Ureter (tissue), 1 donor: ENCODE results near the gene FADS3. TPM values are rescaled to one million over a fixed set of nuclear protein-coding genes. Genes with fewer than 3 reads are reported as not detected.

Experiments used
- DNase-seq: peaks from one replicate; pipeline ENCODE4 v3.0.0-alpha.2; 2020; ENCODE audit warnings: low spot score
- total RNA-seq: library from RNA; stranded (reverse); gene quantifications from one replicate; pipeline ENCODE4 v1.2.4, GENCODE V29; 2023
- donor health status: DM: yes; HTN: yes; CAD: no.

FADS3 gene
- total RNA-seq, 1 donor from 2014 or later: 31.1 TPM

DNA sequence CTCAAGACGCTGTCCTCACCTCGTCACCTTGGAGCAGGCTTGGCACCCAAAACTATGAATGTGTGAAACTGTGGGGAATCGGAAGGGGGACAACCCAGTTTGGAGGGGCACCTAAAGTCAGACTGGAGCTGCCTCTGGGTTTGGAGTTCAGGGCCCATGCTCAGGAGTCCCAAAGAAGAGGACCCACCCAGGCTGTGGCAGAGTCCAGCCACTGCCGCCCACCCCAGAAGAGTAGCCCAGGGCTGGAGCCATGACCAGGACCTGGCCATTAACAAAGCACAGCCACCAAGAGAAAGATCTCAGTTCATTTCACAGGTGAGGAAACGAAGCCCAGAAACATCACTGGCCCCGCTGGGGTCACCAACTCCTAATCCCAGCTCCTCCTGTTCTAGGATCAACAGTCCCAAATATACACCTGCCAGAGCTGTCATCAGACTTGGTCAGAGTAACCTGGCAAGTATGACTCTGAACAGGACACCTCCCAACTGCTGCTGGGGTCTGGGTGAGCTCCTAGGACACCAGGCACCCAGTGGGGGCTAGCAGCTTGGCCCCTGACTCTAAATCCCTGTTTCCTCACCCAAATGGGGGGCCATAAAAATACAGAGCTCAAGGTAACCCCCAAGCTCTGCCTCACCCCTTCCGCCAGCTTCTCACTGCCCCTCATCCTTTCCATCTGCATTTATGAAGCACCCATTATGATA is 23.3 kb upstream of the FADS3 start:
- peak; percentile 42 for DNase-seq

DNA sequence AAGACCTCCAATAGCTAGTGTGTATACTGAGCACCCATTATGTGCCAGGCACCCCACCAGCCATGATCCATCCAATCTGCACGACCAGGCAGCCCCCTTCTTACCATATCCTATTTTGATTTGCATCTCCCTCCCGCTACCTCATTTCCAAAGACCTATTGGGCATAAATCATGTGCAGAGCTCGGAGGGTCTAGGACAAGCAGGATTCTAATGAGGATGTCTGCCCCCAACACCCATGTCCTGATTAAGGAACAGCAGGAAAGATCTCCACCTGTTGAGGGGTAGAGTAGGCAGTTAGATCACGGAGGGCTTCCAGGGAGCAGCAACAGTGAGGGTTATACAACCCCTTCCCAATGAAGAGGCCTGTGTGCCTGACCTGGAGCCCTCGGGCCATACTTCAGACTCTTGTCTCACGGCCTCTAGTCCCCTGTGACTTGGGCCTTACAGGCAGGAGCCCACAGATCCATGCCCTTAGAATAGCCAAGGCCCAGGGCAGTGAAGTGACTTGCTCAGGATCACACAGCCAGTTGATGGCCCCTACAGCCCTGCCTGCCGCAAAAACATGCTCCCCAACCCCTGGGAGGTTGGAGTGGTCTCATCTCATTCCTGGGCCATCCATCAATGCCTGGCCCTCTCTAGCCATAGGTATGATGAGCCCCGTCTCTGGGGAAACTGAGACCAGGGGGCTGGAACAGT is 22.5 kb upstream of the FADS3 start:
- peak; percentile 36 for DNase-seq

DNA sequence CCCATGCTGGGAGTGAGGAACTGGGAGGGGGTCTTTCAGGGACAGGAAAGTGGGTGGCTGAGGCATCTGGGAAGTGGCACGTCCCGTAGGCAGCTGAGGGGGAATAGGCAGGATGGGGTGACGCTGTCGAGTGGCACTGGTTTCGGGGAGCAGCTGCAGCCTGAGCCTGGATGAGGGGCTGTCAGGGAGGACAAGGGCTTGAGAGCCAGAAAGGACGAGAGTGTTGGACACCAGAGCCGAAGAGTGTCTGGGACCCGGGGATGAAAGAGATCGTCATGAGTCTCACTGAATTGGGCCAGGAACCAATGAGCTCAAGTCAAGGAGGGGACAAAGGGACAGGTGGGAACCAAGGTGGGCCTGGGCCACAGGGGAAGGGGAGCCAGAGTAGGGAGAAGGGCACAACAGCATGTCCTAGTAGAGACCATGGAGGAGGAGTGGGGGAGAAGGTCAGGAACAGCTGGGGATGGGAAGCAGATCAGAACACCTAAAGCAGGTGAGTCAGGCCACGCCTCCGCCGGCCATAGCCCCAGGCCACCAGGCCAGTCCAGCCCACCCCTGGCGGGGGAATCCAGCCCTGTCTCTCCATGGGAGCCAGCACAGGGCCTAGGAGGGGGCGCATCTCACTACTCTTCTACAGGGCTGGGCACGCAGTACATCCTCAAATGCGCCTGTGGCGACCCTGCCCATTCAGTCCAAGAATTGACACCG is 21.8 kb upstream of the FADS3 start:
- peak; percentile 37 for DNase-seq

DNA sequence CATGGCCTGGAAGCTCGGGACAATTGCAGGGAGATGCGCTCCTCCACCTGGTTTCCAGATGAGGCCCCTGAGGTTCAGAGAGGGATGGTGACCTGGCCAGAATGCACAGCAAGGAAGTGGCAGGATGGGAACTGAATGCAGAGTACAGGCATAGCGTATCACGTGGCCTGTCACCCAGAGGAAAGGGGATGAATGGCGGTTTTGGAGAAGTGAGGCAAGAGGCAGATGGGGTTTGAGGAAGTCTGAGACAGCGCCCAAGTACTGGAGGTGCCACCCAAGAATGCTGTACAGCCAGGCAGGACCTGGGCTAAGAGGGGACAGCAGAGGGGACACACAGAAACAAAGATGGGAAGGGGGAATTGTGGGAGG is 21.2 kb upstream of the FADS3 start:
- no peak for DNase-seq

DNA sequence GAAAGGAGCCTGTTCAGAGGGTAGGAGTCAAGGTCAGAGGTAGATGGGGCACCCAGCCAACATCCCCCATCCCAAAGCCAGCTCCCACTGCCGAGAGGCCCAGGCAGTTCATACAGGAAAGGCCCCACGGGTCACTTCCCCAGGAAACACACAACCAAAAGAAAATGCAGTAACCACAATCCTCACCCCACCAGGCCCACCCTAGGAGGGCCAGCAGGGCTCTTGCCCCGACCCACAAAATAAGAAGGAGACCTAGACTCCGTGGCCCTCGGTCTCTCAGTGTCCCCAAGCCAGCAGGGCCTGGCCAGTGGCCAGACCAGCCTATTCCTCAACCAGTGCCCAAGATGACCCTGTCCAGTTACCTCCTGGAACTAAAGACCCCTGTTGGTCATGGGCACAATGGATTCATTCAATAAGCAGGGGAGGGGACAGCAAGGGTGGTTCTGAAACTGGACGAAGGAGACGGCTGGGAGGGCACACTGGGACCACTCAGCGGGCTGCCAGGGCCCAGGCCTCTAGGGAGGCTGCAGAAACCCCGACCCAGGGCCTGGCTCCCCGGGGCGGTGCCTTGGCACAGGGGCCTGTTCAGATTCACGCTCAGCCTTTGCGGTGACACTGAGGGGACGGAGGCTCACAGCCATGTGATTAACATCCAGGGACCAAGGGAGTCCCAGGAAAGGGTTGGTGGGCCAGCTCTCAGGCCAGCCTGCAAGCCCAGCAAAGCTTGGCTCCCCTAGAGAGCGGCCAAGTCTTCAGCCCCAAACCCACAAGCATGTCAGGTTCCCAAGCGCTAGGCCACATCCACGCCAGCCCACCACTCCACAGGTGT is 20.6 kb upstream of the FADS3 start:
- DNase-seq: no peak

DNA sequence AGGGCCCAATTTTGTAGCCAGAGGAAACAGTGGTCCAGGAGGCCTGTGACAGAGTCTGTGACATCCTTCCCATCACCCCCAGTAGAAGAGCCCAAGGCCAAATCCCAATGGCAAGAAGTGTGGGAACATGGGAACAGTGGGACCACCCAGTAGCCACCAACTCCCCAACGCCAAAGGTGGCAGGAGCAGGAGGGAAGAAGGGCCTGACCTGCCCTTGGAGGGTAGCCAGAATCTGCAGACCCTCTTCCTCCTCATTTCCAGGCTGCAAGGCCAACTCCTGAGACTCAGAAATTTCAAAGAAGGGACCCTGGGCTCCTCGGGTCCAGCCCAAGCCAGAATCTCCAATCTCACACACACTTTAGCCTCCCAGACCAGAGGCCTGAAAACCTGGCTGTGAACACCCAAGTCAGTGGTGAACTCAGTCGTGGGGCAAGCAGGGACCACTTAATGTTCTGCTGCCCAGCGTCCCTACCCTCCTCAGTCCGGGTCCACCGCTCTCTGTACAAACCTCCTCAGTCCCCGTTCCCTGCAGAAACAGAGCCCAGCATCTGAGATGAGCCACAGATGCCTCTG is 19.9 kb upstream of the FADS3 start:
- DNase-seq: no peak

DNA sequence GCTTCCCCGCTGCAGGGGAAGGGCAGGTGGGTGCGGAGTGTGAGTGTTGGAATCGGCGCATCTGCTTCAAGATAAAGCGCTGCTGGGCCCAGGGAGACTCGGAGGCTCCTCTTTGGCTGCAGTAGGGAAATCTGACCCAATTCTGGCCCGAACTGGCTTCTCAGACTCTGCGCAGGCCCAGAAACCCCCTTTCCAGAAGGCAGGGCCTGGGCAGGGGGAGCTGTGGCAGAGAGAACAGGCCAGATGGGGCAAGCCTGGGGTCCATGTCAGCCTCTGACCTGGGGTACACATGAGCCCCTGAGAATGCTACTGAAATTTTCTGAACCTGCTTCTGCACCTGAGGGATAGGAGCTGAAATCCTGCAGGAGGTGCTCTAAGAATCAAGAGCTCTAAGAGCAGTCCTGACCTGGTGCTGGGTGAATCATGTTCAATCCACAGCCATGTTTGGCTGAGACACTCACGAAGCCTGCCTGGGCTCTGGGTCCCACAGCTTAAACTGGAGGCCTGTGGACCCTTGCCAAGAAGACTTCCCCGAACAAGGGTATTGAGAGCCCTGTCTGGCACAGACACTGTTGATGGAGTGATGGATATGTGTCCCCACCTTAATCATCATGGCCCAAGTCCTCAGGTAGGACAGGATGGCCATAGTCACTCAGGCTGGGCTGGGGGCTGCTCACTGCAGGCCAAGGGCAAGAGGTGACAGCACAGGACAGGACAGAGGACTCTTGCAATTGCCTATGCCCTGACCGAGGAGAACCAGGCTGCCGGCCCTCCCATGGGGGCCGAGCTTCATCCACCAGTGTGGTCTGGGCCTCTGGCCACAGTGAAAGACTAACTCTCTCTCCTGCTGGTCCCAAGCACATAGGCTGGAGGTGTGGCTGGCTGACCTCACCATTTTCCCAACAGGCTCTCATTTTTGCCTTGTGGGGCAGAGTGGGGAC is 19.1 kb upstream of the FADS3 start:
- no peak for DNase-seq

DNA sequence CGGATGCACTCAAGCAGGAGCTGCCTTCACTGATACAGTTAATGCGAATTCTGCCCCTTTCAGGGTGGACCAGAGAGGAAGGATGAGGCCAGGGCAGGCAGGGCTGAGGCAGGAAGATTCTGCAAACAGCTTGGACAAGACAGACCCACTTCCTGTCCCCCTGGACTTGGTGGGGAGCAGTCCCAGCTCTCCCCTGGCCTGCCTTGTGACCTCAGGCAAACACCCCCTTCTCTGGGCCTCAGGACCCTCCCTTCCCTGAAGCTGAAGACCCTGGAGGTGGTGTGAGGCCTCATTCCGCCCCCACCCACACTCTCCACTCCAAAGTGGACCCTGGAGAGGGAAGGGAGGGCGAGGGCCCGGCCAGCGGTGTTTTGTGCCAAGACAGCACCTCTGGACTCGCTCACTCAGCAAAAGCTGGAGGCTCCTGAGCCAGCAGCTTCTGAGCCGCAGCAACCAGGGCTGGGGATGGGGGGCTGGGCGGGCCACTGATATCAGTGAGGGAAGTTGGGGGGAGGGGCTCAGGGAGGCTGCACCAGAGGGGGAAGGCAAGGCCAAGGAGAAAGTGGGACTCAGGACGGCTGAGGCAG is 17.5 kb upstream of the FADS3 start:
- no peak for DNase-seq

DNA sequence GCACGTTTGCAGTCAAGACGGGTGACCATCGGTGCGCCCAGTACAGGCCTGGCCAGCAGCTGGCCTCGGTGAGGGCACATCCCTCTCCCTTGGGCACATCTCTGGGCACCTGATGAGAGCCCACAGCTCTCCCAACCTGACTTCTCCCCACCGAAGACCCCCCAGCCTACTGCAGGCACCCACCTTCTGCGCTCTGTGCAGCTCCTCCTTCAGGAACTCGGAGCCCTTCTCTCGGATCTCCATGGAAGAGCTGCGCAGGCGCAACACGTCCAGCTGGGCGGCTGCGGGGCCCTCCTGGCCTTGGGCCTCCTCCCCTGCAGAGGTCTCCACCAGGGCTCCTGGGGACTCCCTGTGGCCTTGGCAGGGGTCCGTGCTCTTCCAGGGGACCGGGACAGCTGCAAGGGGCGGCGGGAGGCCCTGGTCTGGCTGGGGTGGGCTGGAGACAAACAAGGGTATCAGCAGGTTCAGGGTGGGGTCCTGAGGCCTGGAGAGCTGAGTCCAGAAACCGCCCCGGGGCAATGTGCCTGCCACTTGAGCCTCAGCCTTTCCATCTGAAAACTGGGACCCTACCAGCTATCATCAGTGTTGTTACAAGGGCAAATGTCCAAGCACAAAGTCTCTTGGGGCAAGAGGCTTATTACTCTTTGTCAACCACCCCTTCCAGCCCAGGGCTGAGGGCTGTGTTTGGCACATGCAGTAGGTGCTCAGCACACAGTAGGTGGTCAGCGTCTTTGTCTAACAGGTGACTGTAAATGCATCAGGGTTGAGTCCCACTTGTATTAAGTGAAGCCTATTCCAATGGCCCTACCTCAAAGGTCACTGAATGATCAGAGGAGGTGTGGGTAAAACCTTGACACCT is 16.8 kb upstream of the FADS3 start:
- no peak for DNase-seq

DNA sequence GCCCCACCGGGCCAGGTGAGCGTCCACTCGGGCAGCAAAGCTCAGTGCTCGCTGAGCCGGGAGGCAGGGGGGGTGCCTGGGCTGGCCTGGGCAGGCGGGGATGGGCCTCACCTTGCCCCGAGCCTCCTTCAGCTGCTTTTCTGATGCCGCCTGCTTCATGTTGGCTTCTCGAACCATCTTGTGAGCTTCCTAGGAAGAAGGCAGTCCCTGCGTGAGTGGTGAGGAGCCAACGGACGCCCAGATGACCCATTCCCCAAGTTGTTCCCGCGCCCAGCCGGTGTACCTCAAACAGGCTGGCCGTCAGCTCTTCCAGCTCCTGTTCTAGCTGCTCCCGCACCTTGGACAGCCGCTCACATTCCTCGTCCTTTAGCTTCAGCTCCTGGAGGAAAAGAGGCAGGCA is 15.9 kb upstream of the FADS3 start:
- no peak for DNase-seq

DNA sequence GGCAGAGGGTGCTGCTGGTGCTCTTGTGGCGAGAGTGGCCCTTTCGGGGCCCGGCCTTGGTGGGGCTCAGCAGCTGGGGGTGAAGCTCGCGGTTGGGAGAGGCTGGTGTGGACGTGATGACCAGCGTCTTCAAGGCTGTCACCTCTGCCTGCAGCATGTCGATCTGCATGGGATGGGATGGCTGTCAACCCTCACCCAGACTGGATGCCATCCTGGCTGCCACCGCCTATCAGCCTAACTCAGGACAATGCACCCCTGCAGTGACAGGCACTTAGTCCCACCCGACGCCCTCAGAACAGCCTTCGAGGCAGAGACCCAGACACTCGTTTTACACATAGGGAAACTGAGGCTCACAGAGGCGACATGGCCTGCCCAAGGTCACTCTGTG is 15.2 kb upstream of the FADS3 start:
- no peak for DNase-seq

DNA sequence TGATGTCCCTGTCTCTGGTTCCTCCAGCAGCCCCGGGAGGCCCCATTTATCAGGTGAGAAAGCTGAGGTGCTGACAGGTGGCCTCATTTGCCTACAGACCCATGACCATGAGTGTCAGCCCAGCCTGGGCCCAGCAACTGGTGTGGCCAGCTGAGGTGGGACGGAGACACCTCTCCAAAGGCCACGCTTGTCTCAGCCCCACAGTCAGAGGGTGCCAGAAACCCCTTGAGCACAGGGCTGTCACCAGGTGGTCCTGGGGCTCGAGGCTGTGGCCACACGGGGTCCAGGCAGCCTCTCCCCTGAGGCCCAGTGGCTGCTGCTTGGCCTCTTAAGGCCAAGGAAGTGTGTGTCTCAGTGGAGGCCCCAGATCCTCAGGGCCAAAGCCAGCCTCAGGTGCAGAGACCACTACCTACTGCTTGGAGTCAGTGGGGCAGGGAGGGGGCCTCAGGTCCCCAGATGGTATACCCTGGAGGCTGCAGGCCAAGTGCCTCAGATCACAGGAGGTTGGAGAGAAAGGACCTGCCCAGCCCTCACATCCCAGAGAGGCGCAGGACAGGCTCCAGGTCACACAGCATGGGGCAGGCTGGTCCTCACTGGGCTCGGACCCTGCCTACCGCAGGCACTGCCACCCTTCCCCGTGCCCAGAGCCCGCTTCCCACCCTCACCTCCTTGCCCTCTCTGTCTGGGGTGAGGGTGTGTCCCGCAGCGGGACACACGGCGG is 14.6 kb upstream of the FADS3 start:
- no peak for DNase-seq

DNA sequence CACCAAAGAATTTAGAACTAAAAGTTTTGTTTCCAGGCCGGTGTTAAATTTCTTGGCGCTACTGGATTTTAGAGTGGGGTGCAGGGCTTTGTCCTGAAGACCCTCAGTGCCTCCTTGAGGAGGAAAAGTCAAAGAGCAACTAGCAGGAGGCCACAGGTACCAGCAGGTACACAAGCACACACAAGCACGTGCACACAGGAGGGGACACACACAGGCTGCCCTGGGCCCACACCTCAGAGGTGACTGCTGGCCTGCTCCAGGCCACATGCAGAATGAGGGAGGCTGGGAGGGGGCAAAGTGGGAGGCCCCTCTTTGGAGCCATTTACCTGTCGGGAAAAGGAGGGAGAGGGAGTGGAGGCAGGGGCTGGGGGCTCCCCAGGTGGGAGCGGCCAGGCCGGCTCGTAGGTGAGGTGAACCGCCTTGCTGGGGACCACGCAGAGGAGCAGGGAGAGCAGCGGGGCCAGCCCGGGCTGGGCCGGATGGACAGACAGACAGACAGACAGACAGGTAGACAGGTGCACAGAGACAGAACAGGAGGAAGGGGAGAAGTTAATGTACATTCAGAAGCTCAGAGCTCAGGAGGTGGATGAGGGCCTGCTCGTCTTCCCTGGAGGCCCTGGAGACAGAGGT is 13.8 kb upstream of the FADS3 start:
- no peak for DNase-seq

DNA sequence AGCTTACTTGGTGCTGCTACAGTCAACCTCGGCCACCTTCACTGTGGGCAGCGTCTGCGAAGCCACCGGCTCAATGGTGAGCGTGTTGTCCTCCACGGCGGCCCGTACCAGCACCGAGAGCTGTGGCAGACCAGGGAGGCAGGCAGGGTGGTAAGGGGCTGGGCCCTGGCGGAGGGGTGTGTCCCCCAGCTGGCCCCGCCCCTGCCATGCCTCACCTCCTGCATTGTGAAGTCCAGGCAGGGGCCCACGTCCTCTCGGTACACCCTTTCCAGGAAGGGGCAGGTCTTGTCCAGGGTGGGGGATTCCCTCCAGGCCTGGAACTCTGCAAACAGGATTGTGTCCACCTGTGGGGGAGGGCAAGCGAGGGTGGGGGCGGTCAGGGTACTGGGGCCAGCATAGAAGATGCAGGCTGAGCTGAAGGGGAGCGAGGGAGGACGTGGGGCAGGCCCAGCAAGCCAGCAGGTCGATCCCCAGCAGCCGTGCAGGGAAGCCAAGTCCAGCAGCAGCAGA is 13.2 kb upstream of the FADS3 start:
- no peak for DNase-seq

DNA sequence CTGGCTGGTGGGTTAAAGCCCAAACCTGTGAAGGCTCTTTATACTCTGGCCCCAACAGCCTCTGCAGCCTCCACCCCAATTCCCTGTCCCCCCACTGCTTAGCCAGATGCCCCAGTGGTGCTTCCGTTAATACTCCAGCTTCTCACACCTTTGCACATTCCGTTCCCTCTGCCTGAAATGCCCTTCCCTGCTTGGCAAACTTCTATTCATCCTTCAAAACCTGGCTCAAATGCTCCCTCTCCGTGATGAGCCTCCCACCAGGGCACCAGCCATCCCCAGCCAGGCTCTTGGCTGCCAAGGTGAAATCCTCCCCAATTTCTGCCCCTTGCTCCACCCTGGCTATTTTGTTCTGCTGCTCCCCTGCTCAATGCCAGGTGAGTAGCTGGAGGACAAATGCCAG is 12.5 kb upstream of the FADS3 start:
- DNase-seq: no peak

DNA sequence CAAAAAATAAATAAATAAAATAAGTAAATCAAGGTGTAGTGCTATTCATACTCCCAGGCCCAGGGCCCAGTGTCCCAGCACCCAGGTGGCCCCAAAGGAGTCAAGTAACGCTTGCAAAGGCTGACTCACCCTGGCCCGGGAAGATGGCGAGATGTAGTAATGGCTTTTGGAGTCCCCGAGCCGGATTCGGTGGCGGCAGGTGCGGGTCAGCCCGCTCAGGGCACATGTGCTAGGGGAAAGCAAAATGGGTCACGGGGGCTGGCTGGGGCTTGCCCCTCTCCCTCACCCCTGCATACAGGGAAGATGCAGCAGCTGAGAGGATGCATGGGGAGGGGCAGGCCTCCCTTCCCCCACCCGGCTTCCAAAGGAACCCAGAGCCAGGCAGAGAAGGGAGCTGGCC is 11.0 kb upstream of the FADS3 start:
- DNase-seq: no peak

DNA sequence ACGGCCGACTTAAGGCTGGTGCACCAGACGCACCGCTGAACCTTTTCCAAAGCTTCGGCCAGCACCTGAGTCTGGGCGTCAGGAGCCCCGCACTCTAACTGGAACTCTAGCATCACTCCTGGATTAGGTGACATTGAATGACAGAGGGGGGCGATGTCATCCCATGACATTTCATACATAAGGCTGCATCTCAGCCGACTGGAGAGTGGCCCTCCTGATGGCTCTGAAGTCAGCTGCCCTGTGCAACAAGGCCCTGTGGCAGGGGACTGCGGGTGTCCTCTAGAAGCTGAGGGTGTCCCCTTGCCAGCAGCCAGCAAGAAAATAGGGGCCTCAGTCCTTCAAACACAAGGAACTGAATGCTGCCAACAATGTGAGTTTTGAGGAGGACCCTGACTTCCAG is 10.1 kb upstream of the FADS3 start:
- DNase-seq: no peak

DNA sequence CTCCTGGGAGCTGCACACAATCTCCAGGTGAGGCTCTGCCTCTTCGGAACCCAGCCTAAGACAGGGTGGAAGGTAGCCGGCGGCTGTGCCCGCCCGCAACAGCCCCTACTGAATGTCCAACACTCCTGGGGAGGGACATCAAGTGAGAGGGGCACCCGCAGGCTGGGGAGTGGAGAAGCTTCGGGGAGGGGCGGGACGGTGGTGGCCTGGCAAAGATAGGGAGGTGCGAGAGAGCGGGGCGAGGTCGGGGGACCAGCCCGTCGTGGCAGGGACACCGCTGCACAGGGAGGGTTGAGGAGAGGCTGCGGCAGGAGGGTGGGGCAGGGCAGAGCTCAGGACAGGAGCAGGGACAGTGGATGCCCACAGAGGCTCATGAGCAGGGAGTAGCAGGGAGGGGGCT is 8.9 kb upstream of the FADS3 start:
- DNase-seq: no peak
